Pancreas (tissue), 10 donors: ENCODE results near the gene SVBP. TPM values are rescaled to one million over a fixed set of nuclear protein-coding genes. Genes with fewer than 3 reads are reported as not detected.
A peak's percentile ranks its signal among the peaks of the same experiment; 100 is the strongest.
"Not testable (repeated sequence)": the region's sequence is repeated elsewhere in the genome, so short reads cannot be mapped to it uniquely, and the experiment has no call there.

Experiments
- ATAC-seq, 4 donors: fragments of 200-7000 bp; cut with Tn5 transposase; one replicate each; pipeline versions ENCODE4 v1.8.0 to v1.9.1; 2020; ENCODE audit warnings: mild to moderate bottlenecking in 4 of 4, moderate library complexity in 4 of 4
- DNase-seq, 6 donors: peaks; one replicate each; pipeline ENCODE4 v3.0.0-alpha.2; 2020
- FAIRE-seq: peaks from 2 replicates; lab custom pipeline; 2012; peaks lifted over from hg19 to GRCh38; lab: Jason Lieb, UNC
- H3K27ac ChIP-seq, 4 donors: fragments of 200-600 bp; sonication (generic); 1 replicate in 3 of 4; 2 replicates in 1 of 4; pipeline versions ENCODE4 v1.5.0 to v1.8.0; 2020
- H3K27me3 ChIP-seq, 4 donors: fragments of 200-600 bp; one replicate each; pipeline ENCODE4 v1.8.0; 2021
- H3K36me3 ChIP-seq, 3 donors: fragments of 200-600 bp; sonication (generic) in 1 of 3; one replicate each; pipeline versions ENCODE4 v1.5.0 to v1.8.0; 2020 to 2021
- H3K4me1 ChIP-seq, 3 donors: fragments of 200-600 bp; one replicate each; pipeline ENCODE4 v1.8.0; 2021
- H3K4me3 ChIP-seq, 4 donors: fragments of 200-600 bp; sonication (generic) in 2 of 4; one replicate each; pipeline versions ENCODE4 v1.5.0 to v1.8.0; 2020 to 2021
- H3K9me3 ChIP-seq, 4 donors: fragments of 200-600 bp; one replicate each; pipeline ENCODE4 v1.8.0; 2021
- WGBS, 2 donors: extraction: QIAGEN DNeasy Blood & Tissue Kit; methylation state at CpG; one replicate each; pipeline ENCODE4 v1.1.7; 2013; 5-methylcytosine and 5-hydroxymethylcytosine counted together
- intact Hi-C, 3 donors: fragments of 100-400 bp; cut with DNase I; formaldehyde crosslinking; loops; one replicate each; pipeline versions ENCODE4 v1.11.1 to v1.14.2; 2022
- polyA plus RNA-seq, 2 donors: library from polyadenylated mRNA; stranded (reverse); fragments of 200-250 nt; gene quantifications; one replicate each; pipeline ENCODE4 v1.2.3, GENCODE V29; 2013
- total RNA-seq, 6 donors: library from RNA; stranded (reverse); fragmentation: NEBNext Ultra II Directional in 4 of 6; extraction: Animal tissue kit (Norgen Biotek cat#: 25700) in 4 of 6; gene quantifications; one replicate each; pipeline versions ENCODE4 v1.2.1 to v1.2.4, GENCODE V29; 2021 to 2023
- TF ChIP-seq, protein P1 (sequence below), 4 donors: fragments of 200-600 bp; sonication (generic) in 3 of 4; IDR thresholded peaks; one replicate each; pipeline versions ENCODE4 v1.5.0 to v1.8.0; 2021; ENCODE audit warnings: antibody characterized with exemption in 4 of 4
- donor health status: healthy with polysubstance abuse.
- donor health status: DM: no; HTN: no; CAD: no; lungs with moderate emphysema.
- donor health status: DM: no; HTN: no; CAD: no.
- donor health status: control.
- donor health status: control.
- donor health status: Bipolar disorder and iron deficiency.
- donor health status: DM: yes; HTN: yes; CAD: no.
- donor health status: DM: no; HTN: no; CAD: no.
- donor health status: DM: no; HTN: no; CAD: no.
- donor health status: DM: yes; HTN: yes; CAD: no.

The SVBP gene, protein sequence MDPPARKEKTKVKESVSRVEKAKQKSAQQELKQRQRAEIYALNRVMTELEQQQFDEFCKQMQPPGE
- 1 to 10 TPM; 3.2 to 9.7 (median 5.1) TPM for total RNA-seq
- polyA plus RNA-seq: 10 to 100 TPM; 12.3 to 25.5 TPM

DNA sequence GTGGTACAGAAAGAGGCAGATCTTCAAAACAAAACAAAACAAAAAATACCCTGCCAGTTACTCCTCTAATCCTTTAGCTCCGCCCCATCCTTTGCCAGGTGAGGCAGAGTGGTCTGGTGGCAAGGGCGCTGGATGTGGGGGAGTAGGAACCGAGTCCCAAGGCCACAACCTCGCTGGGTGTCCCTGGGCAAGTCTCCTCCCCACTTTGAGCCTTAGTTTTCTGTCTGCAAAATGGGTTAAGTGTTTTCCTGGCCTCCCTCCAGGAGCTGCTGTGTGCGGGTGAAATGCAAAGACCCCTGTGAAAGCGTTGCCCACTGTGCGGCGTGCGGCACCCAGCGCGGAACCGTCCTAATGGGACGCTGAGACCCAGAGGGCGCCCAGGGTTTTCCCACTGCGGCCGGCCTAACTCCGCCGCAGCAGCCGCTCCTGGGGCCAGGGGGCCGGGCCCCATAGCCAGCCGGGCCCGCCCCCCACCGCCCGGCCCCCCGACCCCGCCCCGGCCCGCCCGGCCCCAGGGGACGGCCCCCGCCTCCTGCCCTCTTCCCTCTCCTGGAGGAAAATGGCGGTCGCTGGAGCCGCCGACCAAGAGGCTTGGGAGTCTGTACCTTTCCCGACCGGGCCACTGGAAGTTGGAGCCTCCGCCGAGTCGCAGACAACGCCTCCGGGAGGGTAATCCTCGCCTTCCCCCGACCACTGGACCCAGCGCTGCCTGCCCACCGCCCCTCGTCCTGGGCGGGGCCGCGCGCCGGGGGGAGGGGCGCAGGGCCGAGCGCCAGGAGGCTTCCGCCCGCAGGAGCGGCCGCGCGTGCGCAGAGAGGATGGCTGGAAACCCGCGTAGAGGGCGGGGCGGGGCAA, at the start of gene SVBP, which contains the start of gene ERMAP:
Gene SVBP, minus strand, starts transcription at position 813 of the 855 bp plus-strand sequence. CDS start 853 bp downstream, outside the sequence.
Gene ERMAP, plus strand, starts transcription at position 538 of the 855 bp plus-strand sequence. CDS start 13,327 bp downstream, outside the sequence.
- H3K36me3 ChIP-seq: no peaks in the 10 kb centered on the region
- H3K9me3 ChIP-seq: no peaks in the 10 kb centered on the region
- TF ChIP-seq, protein P1, sequence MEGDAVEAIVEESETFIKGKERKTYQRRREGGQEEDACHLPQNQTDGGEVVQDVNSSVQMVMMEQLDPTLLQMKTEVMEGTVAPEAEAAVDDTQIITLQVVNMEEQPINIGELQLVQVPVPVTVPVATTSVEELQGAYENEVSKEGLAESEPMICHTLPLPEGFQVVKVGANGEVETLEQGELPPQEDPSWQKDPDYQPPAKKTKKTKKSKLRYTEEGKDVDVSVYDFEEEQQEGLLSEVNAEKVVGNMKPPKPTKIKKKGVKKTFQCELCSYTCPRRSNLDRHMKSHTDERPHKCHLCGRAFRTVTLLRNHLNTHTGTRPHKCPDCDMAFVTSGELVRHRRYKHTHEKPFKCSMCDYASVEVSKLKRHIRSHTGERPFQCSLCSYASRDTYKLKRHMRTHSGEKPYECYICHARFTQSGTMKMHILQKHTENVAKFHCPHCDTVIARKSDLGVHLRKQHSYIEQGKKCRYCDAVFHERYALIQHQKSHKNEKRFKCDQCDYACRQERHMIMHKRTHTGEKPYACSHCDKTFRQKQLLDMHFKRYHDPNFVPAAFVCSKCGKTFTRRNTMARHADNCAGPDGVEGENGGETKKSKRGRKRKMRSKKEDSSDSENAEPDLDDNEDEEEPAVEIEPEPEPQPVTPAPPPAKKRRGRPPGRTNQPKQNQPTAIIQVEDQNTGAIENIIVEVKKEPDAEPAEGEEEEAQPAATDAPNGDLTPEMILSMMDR (IDR thresholded peaks at IDR 0.05): no peak
- WGBS, 2 donors: 1% methylated on average over 49 to 66 of the region's 66 CpGs
- peaks cover 0 to 24% (median 7%) of the 10 kb centered on the region in 3 donors for H3K4me1 ChIP-seq
- FAIRE-seq: no peak
- DNase-seq: peak; percentile 88 to 99 (median 96)
- H3K27ac ChIP-seq: peak within 1 kb of the TSS; percentile 88 to 97 (median 93)
- H3K27me3 ChIP-seq: no peaks in the 10 kb centered on the region
- peak; percentile 95 to 99 (median 97) for ATAC-seq
- H3K4me3 ChIP-seq: peak within 1 kb of the TSS; percentile 55 to 69 (median 64)
- intact Hi-C loops: no loop called here

DNA sequence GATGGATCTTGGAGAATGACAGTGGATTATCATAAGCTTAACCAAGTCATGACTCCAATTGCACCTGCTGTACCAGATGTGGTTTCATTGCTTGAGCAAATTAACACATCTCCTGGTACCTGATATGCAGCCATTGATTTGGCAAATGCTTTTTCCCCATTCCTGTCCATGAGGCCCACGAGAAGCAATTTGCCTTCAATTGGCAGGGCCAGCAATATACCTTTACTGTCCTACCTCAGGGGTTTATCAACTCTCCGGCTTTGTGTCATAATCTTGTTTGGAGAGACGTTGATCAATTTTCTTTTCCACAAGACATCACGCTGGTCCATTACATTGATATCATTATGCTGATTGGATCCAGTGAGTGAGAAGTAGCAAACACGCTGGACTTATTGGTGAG, 49.4 kb upstream of the SVBP start:
- WGBS, 2 donors: 68 to 73% methylated on average over 5 of the region's 5 CpGs
- no peak for FAIRE-seq

DNA sequence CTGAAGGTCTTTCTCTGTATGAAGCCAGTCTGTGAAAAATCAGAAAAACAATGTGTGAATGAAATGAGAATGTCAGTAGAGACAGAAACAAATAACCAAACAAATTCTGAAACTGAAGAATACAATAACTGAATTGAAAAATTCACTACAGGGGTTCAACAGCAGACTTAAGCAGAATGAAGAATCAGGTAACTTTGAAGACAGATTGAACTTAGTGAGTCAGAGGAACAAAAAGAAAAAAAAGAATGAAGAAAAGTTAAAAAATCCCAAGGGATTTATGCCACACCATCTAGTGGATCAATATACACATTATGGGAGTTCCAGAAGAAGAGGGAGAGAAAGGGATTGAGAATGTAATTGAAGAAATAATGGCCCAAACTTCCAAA, 43.8 kb upstream of the SVBP start:
- TF ChIP-seq, protein P1 (IDR thresholded peaks at IDR 0.05): no peak
- H3K27me3 ChIP-seq: no peaks in the 10 kb centered on the region
- H3K9me3 ChIP-seq: no peaks in the 10 kb centered on the region
- DNase-seq: no peak
- no peak overlapping the region for H3K4me3 ChIP-seq
- FAIRE-seq: no peak
- no peak for ATAC-seq
- intact Hi-C loops: no loop called here
- H3K4me1 ChIP-seq: no peaks in the 10 kb centered on the region
- no peaks in the 10 kb centered on the region for H3K36me3 ChIP-seq
- no peak overlapping the region for H3K27ac ChIP-seq

More for the DNA sequence above, 49.4 kb upstream of the SVBP start:
- TF ChIP-seq, protein P1 (IDR thresholded peaks at IDR 0.05): no peak
- DNase-seq (no peak), ATAC-seq (no peak)
- Histone ChIP-seq H3K9me3 (no peaks in the 10 kb centered on the region), H3K4me3 (no peak overlapping the region), H3K4me1 (no peaks in the 10 kb centered on the region), H3K36me3 (no peaks in the 10 kb centered on the region), H3K27ac (no peak overlapping the region), H3K27me3 (no peaks in the 10 kb centered on the region)
- intact Hi-C loops: no loop called here

DNA sequence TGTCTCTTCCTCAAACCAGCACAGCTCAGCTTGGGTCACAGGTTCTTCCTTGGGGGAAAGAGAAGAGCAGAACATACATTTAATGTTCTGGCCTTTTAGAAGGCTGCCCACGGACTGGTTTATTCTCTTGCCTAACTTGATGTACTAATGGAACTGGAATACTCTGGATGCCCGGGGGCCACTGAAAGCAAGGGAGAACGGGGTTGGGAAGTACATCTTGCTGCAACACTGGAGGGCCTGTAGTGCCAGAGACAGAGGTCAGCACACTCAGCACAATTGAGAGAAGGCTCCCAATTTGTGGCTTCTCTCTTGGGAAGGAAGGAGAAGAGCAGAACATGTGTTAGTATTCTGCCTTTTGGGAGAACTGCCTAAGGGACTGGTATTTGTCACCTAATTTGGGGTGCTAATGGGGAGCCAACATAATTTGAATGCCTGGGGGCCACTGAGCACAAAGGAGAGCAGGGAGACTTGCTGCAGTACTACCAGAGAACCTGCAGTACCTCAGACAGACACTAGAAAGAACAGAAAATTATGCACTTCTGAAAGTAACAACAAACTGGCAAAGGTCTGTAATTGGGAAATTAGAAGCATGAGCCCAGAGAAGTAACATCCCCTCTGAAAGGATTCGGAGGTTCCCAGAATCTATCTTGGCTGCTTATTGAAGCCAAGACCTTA, 43.3 kb upstream of the SVBP start:
- H3K27ac ChIP-seq: no peak overlapping the region
- WGBS, 2 donors: 63 to 73% methylated on average over 4 of the region's 4 CpGs
- H3K27me3 ChIP-seq: no peaks in the 10 kb centered on the region
- no peak for FAIRE-seq
- DNase-seq: no peak
- no peaks in the 10 kb centered on the region for H3K4me1 ChIP-seq
- no peaks in the 10 kb centered on the region for H3K36me3 ChIP-seq
- ATAC-seq: no peak
- no peaks in the 10 kb centered on the region for H3K9me3 ChIP-seq
- H3K4me3 ChIP-seq: no peak overlapping the region
- TF ChIP-seq, protein P1 (IDR thresholded peaks at IDR 0.05): no peak
- intact Hi-C loops: no loop called here

DNA sequence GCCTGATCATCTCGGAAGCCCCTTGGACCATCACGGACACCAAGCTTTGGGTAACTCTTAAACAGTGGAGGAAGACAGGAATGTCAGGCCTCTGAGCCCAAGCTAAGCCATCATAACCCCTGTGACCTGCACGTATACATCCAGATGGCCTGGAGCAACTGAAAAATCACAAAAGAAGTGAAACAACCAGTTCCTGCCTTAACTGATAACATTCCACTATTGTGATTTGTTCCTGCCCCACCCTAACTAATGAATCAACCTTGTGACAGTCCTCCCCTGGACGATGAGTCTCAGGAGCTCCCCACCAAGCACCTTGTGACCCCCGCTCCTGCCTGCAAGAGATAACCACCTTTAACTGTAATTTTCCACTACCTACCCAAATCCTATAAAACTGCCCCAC, 42.2 kb upstream of the SVBP start:
- H3K4me1 ChIP-seq, intact Hi-C loops, H3K27ac ChIP-seq, DNase-seq, H3K36me3 ChIP-seq, ATAC-seq, H3K4me3 ChIP-seq, H3K9me3 ChIP-seq, FAIRE-seq, H3K27me3 ChIP-seq: not testable (repeated sequence)
- 69 to 77% methylated on average over 5 of the region's 5 CpGs for WGBS, 2 donors

DNA sequence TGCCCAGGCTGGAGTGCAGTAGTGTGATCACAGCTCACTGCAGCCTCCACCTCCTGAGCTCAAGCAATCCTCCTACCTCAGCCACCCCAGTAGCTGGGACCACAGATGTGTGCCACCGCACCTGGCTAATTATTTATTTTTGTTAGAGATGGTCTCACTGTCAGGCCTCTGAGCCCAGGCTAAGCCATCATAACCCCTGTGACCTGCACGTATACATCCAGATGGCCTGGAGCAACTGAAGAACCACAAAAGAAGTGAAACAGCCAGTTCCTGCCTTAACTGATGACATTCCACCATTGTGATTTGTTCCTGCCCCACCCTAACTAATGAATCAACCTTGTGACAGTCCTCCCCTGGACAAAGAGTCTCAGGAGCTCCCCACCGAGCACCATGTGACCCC, 39.4 kb upstream of the SVBP start:
- H3K27ac ChIP-seq, H3K36me3 ChIP-seq, ATAC-seq, DNase-seq, H3K9me3 ChIP-seq, FAIRE-seq, H3K27me3 ChIP-seq, intact Hi-C loops, H3K4me1 ChIP-seq, H3K4me3 ChIP-seq: not testable (repeated sequence)
- 84 to 85% methylated on average over 3 of the region's 3 CpGs for WGBS, 2 donors
